Measurements from ENCODE around the gene RIMS4.
A peak's percentile ranks its signal among the peaks of the same experiment; 100 is the strongest.
"Not testable (repeated sequence)": the region's sequence is repeated elsewhere in the genome, so short reads cannot be mapped to it uniquely, and the experiment has no call there.

Gene RIMS4

GRCh38 chr20:44765701-44766347 is 44.5 kb downstream of the RIMS4 start:
- H3K18ac ChIP-seq (ENCODE audit: low read length): no peak overlapping the region
- H2BK5ac ChIP-seq (ENCODE audit: low read depth, low read length, poor library complexity): no peak overlapping the region
- H3K4me2 ChIP-seq (ENCODE audit: low read length): no peak overlapping the region
- no peak overlapping the region for H4K8ac ChIP-seq (ENCODE audit: low read depth, low read length)
- no peak overlapping the region for H3K4ac ChIP-seq (ENCODE audit: low read depth, low read length)
- no peaks in the 10 kb centered on the region for H3K27me3 ChIP-seq (ENCODE audit: insufficient read depth, low read length)
- H2BK12ac ChIP-seq (ENCODE audit: low read length): no peak overlapping the region
- no peak overlapping the region for H4K12ac ChIP-seq (ENCODE audit: low read depth, low read length)
- H3K14ac ChIP-seq (ENCODE audit: low read length): no peak overlapping the region
- no CpG with 5 or more reads among the region's 7 CpGs for WGBS (ENCODE audit: extremely low coverage, insufficient coverage, insufficient read length)
- no peak overlapping the region for H2BK120ac ChIP-seq (ENCODE audit: insufficient read depth, low read length, poor library complexity)
- no peak overlapping the region for H2AK5ac ChIP-seq (ENCODE audit: low read length)
- H3K9ac ChIP-seq (ENCODE audit: low read length): no peak overlapping the region
- peaks cover 2% of the 10 kb centered on the region for H3K9me3 ChIP-seq (ENCODE audit: insufficient read depth, low read depth, low read length)
- H3K27ac ChIP-seq (ENCODE audit: low read depth, low read length): no peak overlapping the region
- no peak for DNase-seq
- H3K23ac ChIP-seq (ENCODE audit: low read length): no peak overlapping the region
- no peaks in the 10 kb centered on the region for H3K79me1 ChIP-seq (ENCODE audit: low read length)
- H3K79me2 ChIP-seq (ENCODE audit: control insufficient read depth, insufficient read depth, low read length, poor library complexity): no peaks in the 10 kb centered on the region
- no peak overlapping the region for H2AFZ ChIP-seq (ENCODE audit: insufficient read depth, low read length, poor library complexity)
- H4K91ac ChIP-seq (ENCODE audit: low read depth, low read length): no peak overlapping the region
- H3K36me3 ChIP-seq (ENCODE audit: control insufficient read depth in 1 of 2, insufficient read depth in 2 of 2, low read length in 2 of 2): no peaks in the 10 kb centered on the region
- peaks cover 10 to 16% of the 10 kb centered on the region in 2 experiments for H3K4me1 ChIP-seq (ENCODE audit: control insufficient read depth in 1 of 2, insufficient read depth in 2 of 2, low read length in 2 of 2)
- H3K4me3 ChIP-seq (ENCODE audit: low read depth, low read length): no peak overlapping the region

DNA sequence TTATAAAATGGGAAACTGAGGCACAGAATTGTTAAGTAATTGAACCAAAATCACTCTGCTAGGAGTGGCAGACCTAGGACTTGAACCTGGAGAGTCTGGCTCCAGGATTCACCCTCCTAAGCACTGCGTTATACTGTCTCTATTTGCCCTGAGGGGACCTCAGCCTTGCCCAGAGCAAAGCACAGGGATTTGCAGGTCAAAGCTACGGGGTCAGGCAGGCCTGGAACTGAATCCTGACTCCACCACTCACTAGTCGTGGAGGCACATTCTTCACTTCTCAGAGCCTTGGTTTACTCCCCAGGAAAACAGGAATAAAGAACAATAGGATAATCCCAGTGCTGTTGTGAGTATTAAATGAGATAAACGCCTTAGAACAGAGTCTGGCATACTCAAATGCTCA is 45.3 kb downstream of the RIMS4 start:
- no CpG with 5 or more reads among the region's 4 CpGs for WGBS (ENCODE audit: extremely low coverage, insufficient coverage, insufficient read length)
- Histone ChIP-seq H2BK12ac (ENCODE audit: low read length) (no peak overlapping the region), H2BK120ac (ENCODE audit: insufficient read depth, low read length, poor library complexity) (no peak overlapping the region), H2AFZ (ENCODE audit: insufficient read depth, low read length, poor library complexity) (no peak overlapping the region), H3K79me1 (ENCODE audit: low read length) (no peaks in the 10 kb centered on the region), H4K12ac (ENCODE audit: low read depth, low read length) (no peak overlapping the region), H3K27me3 (ENCODE audit: insufficient read depth, low read length) (no peaks in the 10 kb centered on the region), H3K4me2 (ENCODE audit: low read length) (no peak overlapping the region), H2AK5ac (ENCODE audit: low read length) (no peak overlapping the region), H3K14ac (ENCODE audit: low read length) (no peak overlapping the region), H3K36me3 (ENCODE audit: control insufficient read depth in 1 of 2, insufficient read depth in 2 of 2, low read length in 2 of 2) (no peaks in the 10 kb centered on the region), H3K18ac (ENCODE audit: low read length) (no peak overlapping the region), H3K9ac (ENCODE audit: low read length) (no peak overlapping the region), H3K27ac (ENCODE audit: low read depth, low read length) (no peak overlapping the region), H3K9me3 (ENCODE audit: insufficient read depth, low read depth, low read length) (peaks cover 2% of the 10 kb centered on the region), H3K4me1 (ENCODE audit: control insufficient read depth in 1 of 2, insufficient read depth in 2 of 2, low read length in 2 of 2) (peaks cover 10 to 16% of the 10 kb centered on the region in 2 experiments), H3K4ac (ENCODE audit: low read depth, low read length) (no peak overlapping the region), H3K23ac (ENCODE audit: low read length) (no peak overlapping the region), H3K79me2 (ENCODE audit: control insufficient read depth, insufficient read depth, low read length, poor library complexity) (no peaks in the 10 kb centered on the region), H2BK5ac (ENCODE audit: low read depth, low read length, poor library complexity) (no peak overlapping the region), H4K91ac (ENCODE audit: low read depth, low read length) (no peak overlapping the region), H3K4me3 (ENCODE audit: low read depth, low read length) (no peak overlapping the region), H4K8ac (ENCODE audit: low read depth, low read length) (no peak overlapping the region)
- peak in 1 of 2 donors; percentile 19 for DNase-seq

- H4K8ac ChIP-seq (ENCODE audit: low read depth, low read length); H3K27ac ChIP-seq (ENCODE audit: low read depth, low read length); H3K18ac ChIP-seq (ENCODE audit: low read length); H3K14ac ChIP-seq (ENCODE audit: low read length); H3K4ac ChIP-seq (ENCODE audit: low read depth, low read length); H3K9me3 ChIP-seq (ENCODE audit: insufficient read depth, low read depth, low read length); H3K9ac ChIP-seq (ENCODE audit: low read length); H3K4me2 ChIP-seq (ENCODE audit: low read length); H4K91ac ChIP-seq (ENCODE audit: low read depth, low read length); H3K23ac ChIP-seq (ENCODE audit: low read length); H2BK120ac ChIP-seq (ENCODE audit: insufficient read depth, low read length, poor library complexity); H4K12ac ChIP-seq (ENCODE audit: low read depth, low read length); H3K79me1 ChIP-seq (ENCODE audit: low read length); DNase-seq; H3K36me3 ChIP-seq (ENCODE audit: control insufficient read depth in 1 of 2, insufficient read depth in 2 of 2, low read length in 2 of 2); H3K27me3 ChIP-seq (ENCODE audit: insufficient read depth, low read length); H3K4me3 ChIP-seq (ENCODE audit: low read depth, low read length); H2AFZ ChIP-seq (ENCODE audit: insufficient read depth, low read length, poor library complexity); H2BK5ac ChIP-seq (ENCODE audit: low read depth, low read length, poor library complexity); H3K79me2 ChIP-seq (ENCODE audit: control insufficient read depth, insufficient read depth, low read length, poor library complexity); H2BK12ac ChIP-seq (ENCODE audit: low read length); H2AK5ac ChIP-seq (ENCODE audit: low read length): not testable (repeated sequence)
- WGBS (ENCODE audit: extremely low coverage, insufficient coverage, insufficient read length): no CpG with 5 or more reads among the region's 3 CpGs
- peaks cover 10 to 16% of the 10 kb centered on the region in 2 experiments for H3K4me1 ChIP-seq (ENCODE audit: control insufficient read depth in 1 of 2, insufficient read depth in 2 of 2, low read length in 2 of 2)
Observed at GRCh38 chr20:44763798-44764197, 46.5 kb downstream of the RIMS4 start.

DNA sequence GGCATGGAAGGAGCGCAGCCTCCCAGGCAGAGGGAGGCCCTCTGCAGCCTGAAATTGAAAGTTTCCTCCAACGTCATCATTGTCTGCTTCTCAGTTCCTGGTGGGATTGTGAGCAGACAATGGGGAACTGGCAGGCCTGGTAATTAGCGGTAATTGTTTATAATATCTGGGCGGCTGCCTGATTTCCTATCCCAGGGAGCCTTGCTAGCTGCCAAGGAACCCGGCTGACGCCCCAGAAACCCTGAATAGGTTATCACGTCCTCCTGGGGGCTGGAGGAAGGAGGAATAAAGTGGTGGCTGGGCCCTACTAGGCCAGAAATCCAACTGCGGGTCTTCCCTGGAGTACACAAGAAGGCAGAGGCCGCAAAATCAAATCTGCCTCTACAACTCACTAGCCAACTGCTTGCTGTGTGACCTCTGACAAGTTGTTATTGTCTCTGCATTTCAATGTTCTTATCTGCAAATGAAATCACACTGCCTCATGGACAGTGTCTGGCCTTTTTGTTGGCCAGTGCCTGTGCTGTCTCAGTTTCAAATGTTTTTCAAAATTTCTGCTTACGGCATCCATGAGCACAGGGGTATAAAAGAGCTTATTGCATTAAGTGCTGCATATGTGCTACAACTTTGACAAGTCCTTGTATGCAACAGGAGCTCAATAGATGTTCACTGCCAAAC is 47.7 kb downstream of the RIMS4 start:
- Histone ChIP-seq H3K4me1 (ENCODE audit: control insufficient read depth in 1 of 2, insufficient read depth in 2 of 2, low read length in 2 of 2) (peaks cover 10 to 16% of the 10 kb centered on the region in 2 experiments), H4K12ac (ENCODE audit: low read depth, low read length) (no peak overlapping the region), H2BK5ac (ENCODE audit: low read depth, low read length, poor library complexity) (no peak overlapping the region), H3K79me1 (ENCODE audit: low read length) (no peaks in the 10 kb centered on the region), H4K91ac (ENCODE audit: low read depth, low read length) (no peak overlapping the region), H3K14ac (ENCODE audit: low read length) (no peak overlapping the region), H3K27me3 (ENCODE audit: insufficient read depth, low read length) (no peaks in the 10 kb centered on the region), H3K4ac (ENCODE audit: low read depth, low read length) (no peak overlapping the region), H3K4me2 (ENCODE audit: low read length) (no peak overlapping the region), H2BK12ac (ENCODE audit: low read length) (no peak overlapping the region), H4K8ac (ENCODE audit: low read depth, low read length) (no peak overlapping the region), H3K9me3 (ENCODE audit: insufficient read depth, low read depth, low read length) (peaks cover 2% of the 10 kb centered on the region), H3K79me2 (ENCODE audit: control insufficient read depth, insufficient read depth, low read length, poor library complexity) (no peaks in the 10 kb centered on the region), H3K23ac (ENCODE audit: low read length) (no peak overlapping the region), H3K36me3 (ENCODE audit: control insufficient read depth in 1 of 2, insufficient read depth in 2 of 2, low read length in 2 of 2) (no peaks in the 10 kb centered on the region), H2AFZ (ENCODE audit: insufficient read depth, low read length, poor library complexity) (no peak overlapping the region), H3K9ac (ENCODE audit: low read length) (no peak overlapping the region), H3K4me3 (ENCODE audit: low read depth, low read length) (no peak overlapping the region), H3K18ac (ENCODE audit: low read length) (no peak overlapping the region), H2BK120ac (ENCODE audit: insufficient read depth, low read length, poor library complexity) (no peak overlapping the region), H2AK5ac (ENCODE audit: low read length) (no peak overlapping the region), H3K27ac (ENCODE audit: low read depth, low read length) (peak overlapping the region; percentile 16)
- no peak for DNase-seq
- no CpG with 5 or more reads among the region's 10 CpGs for WGBS (ENCODE audit: extremely low coverage, insufficient coverage, insufficient read length)

Measured in trophoblast cell (in vitro differentiated cells and primary cell).